GM11168 (cell line): Measurements from ENCODE around the gene DENND1A.
"Not testable (repeated sequence)": the region's sequence is repeated elsewhere in the genome, so short reads cannot be mapped to it uniquely, and the experiment has no call there.

ENCODE experiments used
- in situ Hi-C: fragments of 300-500 bp; cut with MboI; formaldehyde crosslinking; loops from one replicate; pipeline ENCODE4 v1.12.0; 2022; ENCODE audit warnings: low sequenced_read_pairs; ENCODE audit not compliant: unreplicated experiment

The DENND1A gene

GRCh38 chr9:123453831-123454321 is 476.1 kb downstream of the DENND1A start:
- in situ Hi-C loops: no loop called here

DNA sequence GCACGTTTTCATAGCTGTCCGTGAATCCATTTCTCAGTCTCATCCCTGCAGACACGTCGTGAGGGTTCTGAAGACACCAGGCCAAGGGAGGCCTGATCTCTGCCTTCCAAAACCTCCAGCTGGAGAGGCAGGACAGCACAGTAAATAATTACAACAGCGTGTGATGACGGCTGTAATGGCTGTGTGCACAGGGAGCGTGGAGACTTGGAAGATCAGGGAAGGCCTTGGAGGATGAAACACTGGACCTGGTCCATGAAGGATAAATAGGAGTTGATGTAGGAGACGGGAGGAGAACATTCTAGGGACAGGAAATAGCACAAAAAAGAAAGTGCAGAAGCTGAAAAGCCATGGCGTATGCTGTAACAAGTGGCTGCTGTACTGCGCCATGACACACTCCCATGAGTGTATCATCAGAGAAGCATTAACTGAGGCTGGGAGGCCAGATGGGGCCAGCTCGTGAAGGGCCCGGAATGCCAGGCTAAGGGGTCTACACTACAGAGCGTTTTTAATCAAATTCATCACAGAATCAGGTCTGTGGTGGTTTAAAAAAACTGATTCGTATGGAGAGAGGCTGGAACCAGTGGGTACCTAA is 476.8 kb downstream of the DENND1A start:
- in situ Hi-C loops: no loop called here

GRCh38 chr9:123450996-123451395 is 478.9 kb downstream of the DENND1A start:
- in situ Hi-C loops: no loop called here

DNA sequence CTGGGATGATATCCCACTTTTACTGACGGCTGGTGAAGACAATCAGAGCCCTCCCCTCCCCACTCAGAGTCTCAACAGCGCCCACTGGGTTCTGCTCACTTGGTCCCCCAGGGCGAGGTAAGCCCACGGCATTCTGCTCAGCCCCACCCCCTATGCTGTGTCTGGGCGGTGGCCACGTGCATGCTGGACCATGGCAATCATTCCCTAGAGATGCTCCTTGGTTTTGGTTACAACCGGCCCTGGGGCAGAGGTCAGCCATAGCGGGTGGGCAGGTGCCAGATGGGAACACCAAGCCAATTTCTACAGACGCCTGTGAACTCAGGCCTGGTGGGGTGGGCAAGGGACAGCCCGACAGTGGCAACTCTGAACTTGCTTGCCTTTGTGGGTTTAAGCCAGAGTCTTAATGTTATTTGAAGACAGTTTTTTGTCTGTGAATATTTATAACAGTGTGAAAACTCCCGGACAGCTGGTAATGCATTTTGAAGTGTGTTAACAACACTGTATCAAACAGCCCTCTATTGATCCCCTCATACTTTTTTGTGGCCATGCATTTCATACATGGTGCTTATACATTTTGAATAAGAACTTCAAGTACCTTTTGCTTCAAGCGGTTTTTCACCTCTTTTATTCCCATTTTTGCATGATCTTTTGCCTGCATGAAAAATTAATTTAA is 479.7 kb downstream of the DENND1A start:
- in situ Hi-C loops: no loop called here

GRCh38 chr9:123447934-123448646 is 481.8 kb downstream of the DENND1A start:
- in situ Hi-C loops: no loop called here

- in situ Hi-C loops: no loop called here
These were observed 483.8 kb downstream of the DENND1A start for GRCh38 chr9:123445981-123446610.

DNA sequence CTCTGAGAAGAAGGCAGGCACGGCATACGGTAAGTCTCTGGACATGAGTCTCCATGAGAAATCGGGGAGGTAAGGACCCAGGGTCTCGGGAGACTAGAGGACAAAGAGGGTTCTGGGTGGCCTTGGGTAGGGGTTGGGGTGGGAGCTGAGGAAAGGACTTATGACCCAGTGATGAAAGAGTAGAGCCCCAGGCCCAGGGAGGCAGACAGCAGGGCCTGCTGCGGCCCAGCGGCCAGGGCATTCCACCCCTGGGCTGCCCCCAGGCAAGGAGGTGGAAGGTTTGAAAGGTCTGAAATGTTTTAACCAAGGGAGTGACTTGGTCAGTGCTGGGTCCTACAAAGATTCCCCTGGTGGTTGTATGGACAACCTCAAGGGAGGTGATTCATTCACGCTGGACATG is 484.8 kb downstream of the DENND1A start:
- in situ Hi-C loops: no loop called here

DNA sequence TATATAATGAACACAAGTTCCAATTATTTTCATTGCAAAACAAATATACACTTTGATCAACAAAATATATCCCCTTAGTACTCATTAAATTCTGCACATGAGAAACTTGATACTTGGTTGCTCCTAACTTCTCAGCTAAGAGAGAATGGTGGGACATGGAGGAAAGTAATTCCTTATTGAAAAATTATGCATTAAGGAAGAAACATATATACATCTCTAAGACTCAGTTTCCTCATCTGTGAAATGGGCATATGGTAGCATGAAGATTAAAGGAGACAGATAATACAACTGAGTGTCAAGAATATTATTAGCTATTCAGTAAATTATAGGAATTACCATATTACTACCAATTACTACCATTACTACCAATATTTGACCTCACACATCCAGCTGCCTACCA is 488.2 kb downstream of the DENND1A start:
- in situ Hi-C loops: no loop called here

GRCh38 chr9:123440256-123440655 is 489.7 kb downstream of the DENND1A start:
- in situ Hi-C loops: no loop called here

- in situ Hi-C loops: no loop called here
These were observed 491.1 kb downstream of the DENND1A start for GRCh38 chr9:123438821-123439220.

GRCh38 chr9:123438321-123438720 is 491.6 kb downstream of the DENND1A start:
- in situ Hi-C loops: no loop called here

DNA sequence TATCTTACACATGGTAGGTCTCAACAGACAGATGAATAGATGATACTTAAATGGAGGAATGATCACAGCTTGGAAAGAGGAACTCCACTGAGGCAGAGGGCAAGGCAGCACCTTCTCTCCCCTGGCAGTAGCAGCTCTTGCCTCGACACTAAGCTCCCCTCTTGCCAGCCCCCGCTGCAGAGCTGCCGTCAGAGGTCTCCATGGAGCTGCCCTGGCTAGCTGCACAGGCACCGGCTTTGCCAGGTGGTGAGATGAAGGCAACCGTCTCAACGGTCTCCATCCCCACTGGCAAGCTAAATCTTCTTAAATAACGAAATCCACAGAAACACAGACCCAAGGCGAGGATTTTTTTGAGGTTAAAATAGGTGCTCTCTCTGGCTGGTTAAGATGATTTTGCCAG is 492.7 kb downstream of the DENND1A start:
- in situ Hi-C loops: no loop called here

DNA sequence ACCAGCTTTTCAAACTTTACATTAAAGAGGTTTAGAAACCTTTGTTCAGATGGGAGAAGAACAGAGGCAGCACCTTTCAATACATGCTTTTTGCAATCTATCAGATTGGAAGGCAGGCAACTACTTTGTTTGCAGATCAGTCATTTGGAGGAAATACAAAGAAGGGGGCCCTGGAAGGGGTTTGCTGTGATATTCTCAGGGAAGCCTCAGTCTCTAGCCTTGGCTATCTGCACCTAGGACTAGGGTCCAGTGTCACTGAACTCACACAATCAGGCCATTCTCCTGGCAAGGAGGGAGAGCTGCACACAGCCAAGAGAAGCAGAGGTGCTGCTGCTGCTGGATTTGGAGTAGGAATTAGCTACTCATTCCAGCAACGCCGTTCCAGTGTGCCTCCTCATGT is 494.5 kb downstream of the DENND1A start:
- in situ Hi-C loops: no loop called here

DNA sequence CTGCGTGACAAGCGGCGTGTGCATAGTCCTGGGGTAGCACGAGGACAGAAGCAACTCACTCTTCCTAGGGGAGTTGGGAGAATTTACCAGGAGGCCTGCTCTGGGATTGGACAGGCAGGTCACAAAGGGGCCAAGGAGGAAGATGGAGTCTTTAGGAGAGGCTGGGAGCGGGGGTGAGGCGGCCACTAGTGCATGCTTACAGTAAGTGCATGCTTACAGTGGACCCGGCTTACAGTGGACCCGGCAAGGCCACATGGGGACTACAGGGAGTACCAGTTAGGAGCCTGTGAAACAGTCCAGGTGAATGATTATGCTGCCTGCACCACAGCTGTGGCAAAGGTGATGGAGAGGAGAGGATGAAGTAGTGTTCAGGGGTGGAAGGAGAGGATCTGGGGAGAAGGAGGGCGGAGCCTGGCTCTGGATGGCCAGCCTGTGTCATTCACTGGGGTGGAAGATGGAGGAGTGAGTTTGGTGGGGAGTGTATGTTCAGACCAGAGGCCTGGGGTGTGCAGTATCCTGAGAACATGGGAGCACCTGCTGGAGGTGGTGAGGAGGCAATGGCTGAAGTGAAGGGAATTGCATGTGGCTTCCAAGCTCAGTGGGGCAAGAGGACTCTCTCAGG is 495.2 kb downstream of the DENND1A start:
- in situ Hi-C loops: no loop called here

- in situ Hi-C loops: no loop called here
These were observed 497.3 kb downstream of the DENND1A start for GRCh38 chr9:123432331-123433236.

DNA sequence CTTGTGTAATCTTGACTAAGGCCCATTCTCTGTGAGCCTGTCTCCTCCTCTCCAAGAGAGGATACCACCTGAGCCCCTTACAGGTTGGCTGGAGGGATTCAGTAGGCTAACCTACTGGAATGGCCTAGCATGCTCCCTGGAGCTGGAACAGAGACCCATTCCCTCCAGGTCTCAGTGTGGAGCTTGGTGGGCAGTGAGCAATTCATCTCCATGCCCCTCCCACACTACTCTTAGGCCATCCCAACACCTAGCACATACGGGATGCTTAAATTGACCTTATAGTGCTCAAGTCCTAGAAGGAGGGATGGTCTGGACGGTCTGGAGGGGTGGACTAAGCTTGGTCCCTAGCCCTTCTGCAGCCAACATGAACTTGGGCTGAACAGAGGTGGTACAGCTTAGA is 498.3 kb downstream of the DENND1A start:
- in situ Hi-C loops: no loop called here

DNA sequence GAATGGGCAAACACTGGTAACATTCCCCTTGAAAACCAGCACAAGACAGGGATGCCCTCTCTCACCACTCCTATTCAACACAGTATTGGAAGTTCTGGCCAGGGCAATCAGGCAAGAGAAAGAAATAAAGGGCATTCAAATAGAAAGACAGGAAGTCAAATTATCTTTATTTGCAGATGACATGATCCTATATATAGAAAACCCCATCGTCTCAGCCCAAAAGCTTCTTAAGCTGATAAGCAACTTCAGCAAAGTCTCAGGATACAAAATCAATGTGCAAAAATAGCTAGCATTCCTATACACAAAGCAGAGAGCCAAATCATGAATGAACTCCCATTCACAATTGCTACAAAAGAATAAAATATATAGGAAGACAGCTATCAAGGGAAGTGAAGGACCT is 501.5 kb downstream of the DENND1A start:
- in situ Hi-C loops: not testable (repeated sequence)

DNA sequence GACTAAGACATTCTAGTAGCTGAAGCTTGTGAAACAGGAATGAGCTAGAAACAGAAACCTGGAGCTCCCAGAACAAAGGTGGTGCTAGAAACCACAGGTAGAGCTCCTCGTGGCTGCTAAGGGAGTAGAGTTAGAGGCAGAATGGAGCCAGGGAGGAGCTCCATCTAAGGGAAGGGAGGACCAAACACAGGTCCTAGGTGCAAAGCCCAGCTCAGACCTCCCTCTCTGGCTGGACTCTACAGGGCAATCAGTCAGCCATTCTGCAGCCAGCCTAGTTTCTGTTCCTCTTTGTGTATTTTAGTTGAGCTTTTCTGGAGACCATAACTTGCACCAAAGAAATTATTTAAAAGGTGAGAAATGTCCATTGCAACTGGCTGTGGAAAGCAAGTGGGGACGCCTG is 503.5 kb downstream of the DENND1A start:
- in situ Hi-C loops: no loop called here

GRCh38 chr9:123425836-123426365 is 504.0 kb downstream of the DENND1A start:
- in situ Hi-C loops: no loop called here
